ENCODE data around the gene PLCD1.
"Not testable (repeated sequence)": the region's sequence is repeated elsewhere in the genome, so short reads cannot be mapped to it uniquely, and the experiment has no call there.

The PLCD1 gene

DNA sequence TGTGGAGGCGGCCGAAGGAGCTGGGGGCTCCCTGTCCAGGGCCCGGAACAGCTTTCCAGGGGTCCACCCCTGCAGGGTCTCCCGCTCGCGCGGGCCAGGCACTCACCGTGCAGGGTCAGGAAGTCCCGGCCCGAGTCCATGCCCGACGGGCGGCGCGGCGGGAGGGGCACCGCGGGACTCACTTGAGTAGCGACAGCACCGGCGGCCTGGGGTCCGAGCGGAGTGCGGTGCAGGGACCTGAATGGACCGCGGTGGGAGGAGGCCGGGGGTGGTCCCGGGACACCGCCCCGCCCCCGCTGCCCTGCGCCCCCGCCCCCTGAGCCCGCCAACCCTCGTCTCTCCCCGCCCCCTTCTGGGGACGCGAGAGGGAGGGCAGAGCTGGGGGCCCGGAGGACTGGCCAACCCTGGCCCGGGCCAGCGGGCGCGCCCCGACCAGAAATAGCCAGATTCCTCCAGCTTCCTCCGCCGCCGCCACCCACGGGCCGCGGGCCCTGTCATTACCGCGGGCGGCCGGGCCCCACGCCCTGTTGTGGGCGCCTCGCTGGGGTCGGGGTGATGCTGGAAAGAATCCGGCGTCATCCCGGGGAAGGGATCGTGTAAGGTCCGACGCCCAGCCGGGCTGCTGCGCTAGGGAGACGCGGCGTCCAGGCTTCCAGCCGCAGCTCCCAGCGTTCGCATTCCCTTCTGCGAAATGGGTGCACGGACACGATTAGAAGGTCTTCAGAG lies at the start of gene PLCD1:
Gene PLCD1, minus strand, starts transcription at position 243 of the 726 bp plus-strand sequence. Its CDS starts 103 bp downstream, at position 140.
- peak within 1 kb of the TSS; percentile 74 for H3K4me3 ChIP-seq (ENCODE audit: control insufficient read depth, low read depth, low read length)
- TF ChIP-seq, protein P1, sequence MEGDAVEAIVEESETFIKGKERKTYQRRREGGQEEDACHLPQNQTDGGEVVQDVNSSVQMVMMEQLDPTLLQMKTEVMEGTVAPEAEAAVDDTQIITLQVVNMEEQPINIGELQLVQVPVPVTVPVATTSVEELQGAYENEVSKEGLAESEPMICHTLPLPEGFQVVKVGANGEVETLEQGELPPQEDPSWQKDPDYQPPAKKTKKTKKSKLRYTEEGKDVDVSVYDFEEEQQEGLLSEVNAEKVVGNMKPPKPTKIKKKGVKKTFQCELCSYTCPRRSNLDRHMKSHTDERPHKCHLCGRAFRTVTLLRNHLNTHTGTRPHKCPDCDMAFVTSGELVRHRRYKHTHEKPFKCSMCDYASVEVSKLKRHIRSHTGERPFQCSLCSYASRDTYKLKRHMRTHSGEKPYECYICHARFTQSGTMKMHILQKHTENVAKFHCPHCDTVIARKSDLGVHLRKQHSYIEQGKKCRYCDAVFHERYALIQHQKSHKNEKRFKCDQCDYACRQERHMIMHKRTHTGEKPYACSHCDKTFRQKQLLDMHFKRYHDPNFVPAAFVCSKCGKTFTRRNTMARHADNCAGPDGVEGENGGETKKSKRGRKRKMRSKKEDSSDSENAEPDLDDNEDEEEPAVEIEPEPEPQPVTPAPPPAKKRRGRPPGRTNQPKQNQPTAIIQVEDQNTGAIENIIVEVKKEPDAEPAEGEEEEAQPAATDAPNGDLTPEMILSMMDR (IDR thresholded peaks at IDR 0.05; ENCODE audit: control insufficient read depth, insufficient read depth, low read depth, low read length, missing control alignments), result no peak
- DNase-seq (ENCODE audit: low read depth), result no peak

DNA sequence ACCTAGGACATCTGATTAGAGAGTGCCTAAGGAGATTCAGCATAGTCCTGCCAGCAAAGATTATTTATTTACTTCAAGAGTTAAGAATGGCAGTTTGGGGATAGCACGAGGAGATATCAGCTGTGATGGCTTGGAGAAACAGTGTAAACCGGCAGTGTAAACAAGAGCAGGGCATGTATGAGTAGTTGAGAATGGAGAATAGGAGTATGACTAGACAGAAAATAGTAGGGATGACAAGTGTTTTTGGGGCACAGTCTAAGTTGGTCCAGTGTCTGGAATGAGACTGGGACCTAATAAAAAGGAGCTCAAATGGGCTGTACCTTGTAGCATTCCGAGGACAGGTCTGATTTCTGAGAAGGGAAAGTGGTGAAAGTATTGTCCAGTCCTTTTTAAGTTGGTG lies 47.6 kb upstream of the PLCD1 start:
- H3K4me3 ChIP-seq (ENCODE audit: control insufficient read depth, low read depth, low read length); DNase-seq (ENCODE audit: low read depth): not testable (repeated sequence)

GRCh38 chr3:38070013-38070412 lies 40.6 kb upstream of the PLCD1 start:
- H3K4me3 ChIP-seq (ENCODE audit: control insufficient read depth, low read depth, low read length), result no peak overlapping the region
- DNase-seq (ENCODE audit: low read depth), result no peak
- TF ChIP-seq, protein P1 (IDR thresholded peaks at IDR 0.05; ENCODE audit: control insufficient read depth, insufficient read depth, low read depth, low read length, missing control alignments), result no peak

DNA sequence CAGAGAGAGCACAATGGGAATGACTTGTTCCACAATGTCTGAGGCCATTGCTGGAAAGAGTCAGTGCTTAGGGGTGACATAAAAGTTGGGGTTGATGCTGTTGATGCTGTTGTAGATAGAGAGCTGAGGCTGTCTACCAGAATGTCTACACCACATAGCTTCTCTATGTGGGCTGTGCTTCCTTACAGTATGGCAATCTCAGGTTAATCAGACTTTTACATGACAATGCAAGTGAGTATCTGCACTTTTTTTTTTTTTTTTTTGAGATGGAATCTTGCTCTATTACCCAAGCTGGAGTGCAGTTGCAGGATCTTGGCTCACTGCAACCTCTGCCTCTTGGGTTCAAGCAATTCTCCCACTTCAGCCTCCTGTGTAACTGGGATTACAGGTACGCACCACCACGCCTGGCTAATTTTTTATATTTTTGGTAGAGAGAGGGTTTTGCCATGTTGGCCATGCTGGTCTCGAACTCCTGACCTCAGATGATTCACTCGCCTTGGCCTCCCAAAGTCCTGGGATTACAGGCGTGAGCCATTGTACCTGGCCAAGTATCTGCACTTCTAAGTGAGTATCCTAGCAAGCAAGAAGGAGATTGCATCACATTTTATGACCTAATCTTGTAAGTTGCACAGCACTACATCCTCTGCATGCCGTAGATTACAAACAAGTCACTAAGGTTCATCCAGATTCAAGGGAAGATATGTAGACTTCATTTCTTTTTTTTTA lies 38.2 kb upstream of the PLCD1 start:
- TF ChIP-seq, protein P1 (IDR thresholded peaks at IDR 0.05; ENCODE audit: control insufficient read depth, insufficient read depth, low read depth, low read length, missing control alignments), result no peak
- no peak overlapping the region for H3K4me3 ChIP-seq (ENCODE audit: control insufficient read depth, low read depth, low read length)
- no peak for DNase-seq (ENCODE audit: low read depth)

DNA sequence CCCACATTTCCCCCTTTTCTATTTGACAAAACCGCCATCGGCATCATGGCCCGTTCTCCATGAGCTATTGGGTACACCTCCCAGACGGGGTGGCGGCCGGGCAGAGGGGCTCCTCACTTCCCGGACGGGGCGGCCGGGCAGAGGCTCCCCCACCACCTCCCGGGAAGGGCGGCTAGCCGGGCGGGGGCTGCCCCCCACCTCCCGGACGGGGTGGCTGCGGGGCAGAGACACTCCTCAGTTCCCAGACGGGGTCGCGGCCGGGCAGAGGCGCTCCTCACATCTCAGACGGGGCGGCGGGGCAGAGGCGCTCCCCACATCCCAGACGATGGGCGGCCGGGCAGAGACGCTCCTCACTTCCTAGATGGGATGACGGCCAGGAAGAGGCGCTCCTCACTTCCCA lies 35.0 kb upstream of the PLCD1 start:
- not testable (repeated sequence) for DNase-seq (ENCODE audit: low read depth); H3K4me3 ChIP-seq (ENCODE audit: control insufficient read depth, low read depth, low read length)

- TF ChIP-seq, protein P1 (IDR thresholded peaks at IDR 0.05; ENCODE audit: control insufficient read depth, insufficient read depth, low read depth, low read length, missing control alignments), result no peak
- H3K4me3 ChIP-seq (ENCODE audit: control insufficient read depth, low read depth, low read length), result no peak overlapping the region
- no peak for DNase-seq (ENCODE audit: low read depth)
Measured at GRCh38 chr3:38062809-38063208, 33.4 kb upstream of the PLCD1 start.

- TF ChIP-seq, protein P1 (IDR thresholded peaks at IDR 0.05; ENCODE audit: control insufficient read depth, insufficient read depth, low read depth, low read length, missing control alignments), result no peak
- no peak overlapping the region for H3K4me3 ChIP-seq (ENCODE audit: control insufficient read depth, low read depth, low read length)
- no peak for DNase-seq (ENCODE audit: low read depth)
Measured at GRCh38 chr3:38059591-38059990, 30.1 kb upstream of the PLCD1 start.
